A549 (cell line): ENCODE measurements around the gene CEP72.

Source experiments
- POLR2A ChIP-seq: IDR thresholded peaks from 2 replicates; pipeline ENCODE4 v1.6.1; 2012; ENCODE audit warnings: mild to moderate bottlenecking, low read length
- ZSCAN20 ChIP-seq: fragments of 250-450 bp; sonication (Bioruptor Pico); IDR thresholded peaks from 2 replicates; pipeline ENCODE4 v1.8.0; 2022; ENCODE audit warnings: mild to moderate bottlenecking, moderate library complexity
- TF ChIP-seq, protein P1 (sequence below): fragments of 150-350 bp; IDR thresholded peaks from 2 replicates; pipeline ENCODE4 v1.6.1; 2014; ENCODE audit warnings: low read depth, mild to moderate bottlenecking, low read length

DNA sequence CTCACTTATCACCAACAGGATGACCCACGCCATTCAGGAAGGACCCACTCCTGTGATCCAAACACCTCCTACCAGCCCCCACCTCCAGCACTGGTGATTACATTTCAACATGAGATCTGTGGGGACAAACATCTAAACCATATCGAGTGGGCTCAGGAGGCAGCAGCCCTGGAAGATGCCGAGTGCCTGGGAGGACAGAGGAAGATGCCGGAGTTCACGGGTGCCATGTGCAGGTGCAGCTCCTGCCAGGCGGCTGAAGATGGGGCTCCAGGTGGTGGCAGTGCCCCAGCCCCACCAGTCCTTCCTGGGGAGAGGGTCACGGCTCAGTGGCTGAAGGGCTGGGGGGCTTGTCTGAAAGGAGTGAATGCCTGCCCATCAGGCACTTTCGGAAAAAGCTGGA lies 6.1 kb upstream of the CEP72 start:
- no peak for TF ChIP-seq ZSCAN20 (CRISPR knock-in tag)
- no peak for TF ChIP-seq POLR2A
- TF ChIP-seq, protein P1, sequence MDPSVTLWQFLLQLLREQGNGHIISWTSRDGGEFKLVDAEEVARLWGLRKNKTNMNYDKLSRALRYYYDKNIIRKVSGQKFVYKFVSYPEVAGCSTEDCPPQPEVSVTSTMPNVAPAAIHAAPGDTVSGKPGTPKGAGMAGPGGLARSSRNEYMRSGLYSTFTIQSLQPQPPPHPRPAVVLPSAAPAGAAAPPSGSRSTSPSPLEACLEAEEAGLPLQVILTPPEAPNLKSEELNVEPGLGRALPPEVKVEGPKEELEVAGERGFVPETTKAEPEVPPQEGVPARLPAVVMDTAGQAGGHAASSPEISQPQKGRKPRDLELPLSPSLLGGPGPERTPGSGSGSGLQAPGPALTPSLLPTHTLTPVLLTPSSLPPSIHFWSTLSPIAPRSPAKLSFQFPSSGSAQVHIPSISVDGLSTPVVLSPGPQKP = no peak
